Body of pancreas (tissue), 4 donors: ENCODE data around the gene POMT2. TPM values are rescaled to one million over a fixed set of nuclear protein-coding genes. Genes with fewer than 3 reads are reported as not detected.

Source experiments
- ATAC-seq: fragments of 150-250 bp; one replicate; pipeline ENCODE4 v1.9.1; 2016
- DNase-seq, 4 donors: peaks; one replicate each; pipeline ENCODE4 v3.0.0-alpha.2; 2019
- H3K27ac ChIP-seq, 4 donors: fragments of 200-600 bp; sonication (generic); 1 replicate in 3 of 4; 2 replicates in 1 of 4; pipeline versions ENCODE4 v1.5.1 to v1.6.1; 2016 to 2019; ENCODE audit warnings: mild to moderate bottlenecking in 1 of 4, mixed read lengths in 1 of 4, moderate library complexity in 1 of 4
- H3K27me3 ChIP-seq, 2 donors: fragments of 200-600 bp; sonication (generic); one replicate each; pipeline ENCODE4 v1.6.0; 2016; ENCODE audit warnings: mild to moderate bottlenecking in 1 of 2
- H3K36me3 ChIP-seq, 2 donors: fragments of 200-600 bp; sonication (generic); replicated peaks in 1 of 2; 2 replicates each; pipeline ENCODE4 v1.5.1; 2016; ENCODE audit warnings: low read depth in 2 of 2; ENCODE audit not compliant: insufficient read depth in 1 of 2
- H3K4me1 ChIP-seq: fragments of 200-600 bp; sonication (generic); one replicate; pipeline ENCODE4 v1.6.0; 2016
- H3K4me3 ChIP-seq, 2 donors: fragments of 200-600 bp; sonication (generic); 1 replicate in 1 of 2; 2 replicates in 1 of 2; pipeline ENCODE4 v1.5.1; 2016 to 2019
- H3K9me3 ChIP-seq, 3 donors: fragments of 200-600 bp; sonication (generic); 1 replicate in 2 of 3; 2 replicates in 1 of 3; pipeline ENCODE4 v1.5.1; 2016
- POLR2A ChIP-seq, 3 donors: fragments of 450-650 bp; IDR thresholded peaks; one replicate each; pipeline ENCODE4 v1.6.1; 2016; ENCODE audit warnings: antibody characterized with exemption in 3 of 3, mild to moderate bottlenecking in 2 of 3
- WGBS, 2 donors: methylation state at CpG; one replicate each; pipeline ENCODE4 v1.1.5; 2017; 5-methylcytosine and 5-hydroxymethylcytosine counted together
- intact Hi-C: fragments of 100-400 bp; cut with DNase I; formaldehyde crosslinking; loops from one replicate; pipeline ENCODE4 v1.15.1; 2023
- total RNA-seq, 2 donors: library from RNA; depleted of rRNA; stranded (reverse); fragments of >200 nt; gene quantifications; one replicate each; pipeline ENCODE4 v1.1.0, GENCODE V29; 2016
- TF ChIP-seq, protein P1 (sequence below), 7 experiments: fragments of 450-650 bp in 4 of 7; fragments of 200-600 bp in 3 of 7; sonication (generic) in 3 of 7; IDR thresholded peaks; one replicate each; pipeline ENCODE4 v1.5.1; 2016 to 2019; ENCODE audit warnings: antibody characterized with exemption in 7 of 7

POMT2 gene
- total RNA-seq, 2 donors from 2014 or later = 22.6 to 45.2 TPM

DNA sequence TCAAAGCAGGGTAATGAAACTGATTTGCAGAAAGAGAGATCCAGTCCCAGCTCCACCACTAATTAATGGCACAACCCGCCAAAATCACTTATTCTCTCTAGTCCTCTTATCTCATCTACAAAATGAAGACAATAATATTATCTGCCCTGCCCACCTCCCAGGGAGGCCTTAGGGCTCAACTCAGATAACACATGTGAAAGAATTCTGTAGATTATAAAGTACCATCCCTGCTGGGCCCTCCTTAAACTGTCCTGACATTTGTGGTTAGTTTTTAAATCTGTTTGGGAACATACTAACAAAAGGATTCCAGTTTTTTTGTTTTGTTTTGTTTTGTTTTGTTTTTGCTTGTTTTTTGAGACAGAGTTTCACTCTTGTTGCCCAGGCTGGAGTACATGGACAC, 7.3 kb downstream of the POMT2 start:
- Histone ChIP-seq H3K4me1 (peaks cover 33% of the 10 kb centered on the region), H3K9me3 (no peaks in the 10 kb centered on the region), H3K27me3 (no peaks in the 10 kb centered on the region), H3K27ac (no peak overlapping the region), H3K4me3 (no peak overlapping the region), H3K36me3 (no peaks in the 10 kb centered on the region)
- intact Hi-C loops = loop anchor here (5.0 kb wide), 1 partner anchor 149 kb away; no protein-coding TSS in a partner anchor
- WGBS, 2 donors = 56 to 59% methylated on average over 1 of the region's 1 CpG
- no peak for TF ChIP-seq POLR2A (IDR thresholded peaks at IDR 0.05)
- TF ChIP-seq, protein P1, sequence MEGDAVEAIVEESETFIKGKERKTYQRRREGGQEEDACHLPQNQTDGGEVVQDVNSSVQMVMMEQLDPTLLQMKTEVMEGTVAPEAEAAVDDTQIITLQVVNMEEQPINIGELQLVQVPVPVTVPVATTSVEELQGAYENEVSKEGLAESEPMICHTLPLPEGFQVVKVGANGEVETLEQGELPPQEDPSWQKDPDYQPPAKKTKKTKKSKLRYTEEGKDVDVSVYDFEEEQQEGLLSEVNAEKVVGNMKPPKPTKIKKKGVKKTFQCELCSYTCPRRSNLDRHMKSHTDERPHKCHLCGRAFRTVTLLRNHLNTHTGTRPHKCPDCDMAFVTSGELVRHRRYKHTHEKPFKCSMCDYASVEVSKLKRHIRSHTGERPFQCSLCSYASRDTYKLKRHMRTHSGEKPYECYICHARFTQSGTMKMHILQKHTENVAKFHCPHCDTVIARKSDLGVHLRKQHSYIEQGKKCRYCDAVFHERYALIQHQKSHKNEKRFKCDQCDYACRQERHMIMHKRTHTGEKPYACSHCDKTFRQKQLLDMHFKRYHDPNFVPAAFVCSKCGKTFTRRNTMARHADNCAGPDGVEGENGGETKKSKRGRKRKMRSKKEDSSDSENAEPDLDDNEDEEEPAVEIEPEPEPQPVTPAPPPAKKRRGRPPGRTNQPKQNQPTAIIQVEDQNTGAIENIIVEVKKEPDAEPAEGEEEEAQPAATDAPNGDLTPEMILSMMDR (IDR thresholded peaks at IDR 0.05) = no peak
- DNase-seq (no peak), ATAC-seq (no peak)

DNA sequence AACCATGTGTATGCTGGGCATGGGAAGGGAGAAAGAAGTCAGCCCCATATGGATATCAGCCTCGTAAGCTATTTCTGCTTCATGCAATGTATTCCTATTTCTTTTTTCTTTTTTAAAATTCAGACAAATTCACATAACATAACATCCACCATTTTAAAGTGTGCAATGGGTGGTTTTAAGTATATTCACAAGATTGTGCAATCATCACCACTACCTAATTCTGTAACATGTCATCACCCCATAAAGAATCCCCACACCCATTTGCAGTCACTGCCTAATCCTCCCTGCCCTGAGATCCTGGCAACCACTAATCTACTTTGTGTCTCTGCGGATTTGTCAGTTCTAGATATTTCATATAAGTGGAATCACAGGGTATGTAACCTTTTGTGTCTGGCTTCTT, 9.5 kb downstream of the POMT2 start:
- 93 to 96% methylated on average over 2 of the region's 2 CpGs for WGBS, 2 donors
- DNase-seq (no peak), ATAC-seq (no peak)
- H3K27me3 ChIP-seq = no peaks in the 10 kb centered on the region
- no peak overlapping the region for H3K4me3 ChIP-seq
- peaks cover 23% of the 10 kb centered on the region for H3K4me1 ChIP-seq
- no peak overlapping the region for H3K27ac ChIP-seq
- no peak for TF ChIP-seq POLR2A (IDR thresholded peaks at IDR 0.05)
- TF ChIP-seq, protein P1 (IDR thresholded peaks at IDR 0.05) = no peak
- intact Hi-C loops = loop anchor here (5.0 kb wide), 1 partner anchor 151 kb away; no protein-coding TSS in a partner anchor
- no peaks in the 10 kb centered on the region for H3K9me3 ChIP-seq
- H3K36me3 ChIP-seq = no peaks in the 10 kb centered on the region

DNA sequence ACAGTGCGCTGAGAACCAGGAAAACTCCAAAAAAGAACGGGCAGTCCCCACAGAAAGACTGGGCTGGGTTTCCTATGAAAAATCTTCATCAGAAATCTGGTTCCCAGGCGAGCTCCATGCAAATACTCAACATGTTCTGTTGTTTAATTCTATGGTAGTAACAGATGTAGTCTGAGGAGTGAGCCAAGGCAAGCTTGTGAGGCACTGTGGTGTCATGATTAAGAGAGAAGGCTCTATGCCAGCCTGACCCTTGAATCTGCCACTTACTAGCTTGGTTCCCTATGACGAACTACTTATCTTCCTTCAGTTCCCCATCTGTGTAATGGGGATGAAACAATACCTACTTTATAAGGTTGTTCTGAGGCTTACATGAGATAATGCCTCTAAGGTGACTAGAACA, 10.7 kb downstream of the POMT2 start:
- TF ChIP-seq, protein P1 (IDR thresholded peaks at IDR 0.05) = no peak
- TF ChIP-seq POLR2A (IDR thresholded peaks at IDR 0.05) = no peak
- no peaks in the 10 kb centered on the region for H3K9me3 ChIP-seq
- no peak for ATAC-seq
- intact Hi-C loops = loop anchor here (5.0 kb wide), 1 partner anchor 152 kb away; no protein-coding TSS in a partner anchor
- WGBS, 2 donors = 79 to 89% methylated on average over 4 of the region's 4 CpGs
- no peak for DNase-seq
- H3K4me1 ChIP-seq = peaks cover 11% of the 10 kb centered on the region
- no peaks in the 10 kb centered on the region for H3K27me3 ChIP-seq
- no peak overlapping the region for H3K27ac ChIP-seq
- no peaks in the 10 kb centered on the region for H3K36me3 ChIP-seq
- no peak overlapping the region for H3K4me3 ChIP-seq

DNA sequence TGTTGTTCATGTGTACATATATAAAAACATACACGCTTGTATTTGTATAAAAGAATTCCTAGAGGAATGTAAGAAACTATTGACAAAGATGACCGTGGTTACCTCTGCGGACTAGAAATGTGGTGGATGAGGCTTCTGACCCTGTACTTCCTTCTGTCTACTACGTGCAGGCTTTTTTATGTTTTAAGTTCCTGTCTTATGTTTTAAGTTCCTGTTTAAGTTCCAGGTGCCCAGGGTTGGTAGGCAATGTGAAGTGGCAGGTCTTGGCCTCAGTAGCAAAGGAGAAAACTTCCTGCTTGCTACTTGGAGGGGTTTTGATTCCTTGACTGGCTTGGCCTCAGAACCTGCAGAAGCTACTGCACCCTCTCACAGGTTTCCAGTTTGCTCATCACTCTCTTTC, 11.6 kb downstream of the POMT2 start:
- Histone ChIP-seq H3K27ac (no peak overlapping the region), H3K27me3 (no peaks in the 10 kb centered on the region), H3K9me3 (no peaks in the 10 kb centered on the region), H3K4me1 (peaks cover 2% of the 10 kb centered on the region), H3K4me3 (no peak overlapping the region), H3K36me3 (no peaks in the 10 kb centered on the region)
- intact Hi-C loops = no loop called here
- no peak for DNase-seq
- WGBS, 2 donors = 72 to 81% methylated on average over 4 of the region's 4 CpGs
- no peak for TF ChIP-seq POLR2A (IDR thresholded peaks at IDR 0.05)
- TF ChIP-seq, protein P1 (IDR thresholded peaks at IDR 0.05) = no peak
- ATAC-seq = no peak

DNA sequence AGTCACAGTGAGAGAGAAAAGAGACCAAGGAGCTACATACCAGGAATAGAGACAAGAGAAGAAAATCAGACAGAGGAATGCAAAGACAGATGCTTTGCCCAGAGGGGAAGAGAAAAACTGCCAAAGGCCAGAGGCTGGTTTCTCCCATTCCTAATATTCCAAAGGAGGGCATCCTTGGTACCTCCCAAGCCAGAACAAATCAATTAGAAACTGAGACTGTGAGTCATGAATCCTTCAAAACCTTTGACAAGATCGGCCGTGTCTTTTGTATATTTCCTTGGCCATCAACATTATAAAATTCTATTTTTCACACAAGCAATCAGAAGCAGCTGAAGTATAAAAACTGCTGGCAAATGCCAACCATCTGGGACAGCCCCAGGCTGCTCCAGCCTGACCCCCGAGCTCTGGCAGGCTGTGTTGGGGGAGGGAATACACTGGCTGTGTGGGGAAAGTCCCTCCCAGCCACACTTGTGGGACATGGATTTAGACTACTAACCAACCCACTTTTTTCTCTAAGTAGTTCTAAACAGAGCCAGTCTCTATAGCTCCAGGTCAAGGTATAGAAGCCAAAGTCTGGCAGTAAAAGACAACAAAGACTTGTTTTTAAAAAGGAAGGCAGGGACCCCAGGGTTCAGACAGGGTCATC, 13.7 kb downstream of the POMT2 start:
- H3K36me3 ChIP-seq = no peaks in the 10 kb centered on the region
- DNase-seq = no peak
- WGBS, 2 donors = 63 to 75% methylated on average over 3 of the region's 3 CpGs
- TF ChIP-seq, protein P1 (IDR thresholded peaks at IDR 0.05) = no peak
- no peak for TF ChIP-seq POLR2A (IDR thresholded peaks at IDR 0.05)
- intact Hi-C loops = no loop called here
- peaks cover 9% of the 10 kb centered on the region for H3K4me1 ChIP-seq
- H3K27me3 ChIP-seq = no peaks in the 10 kb centered on the region
- H3K27ac ChIP-seq = no peak overlapping the region
- ATAC-seq = no peak
- no peaks in the 10 kb centered on the region for H3K9me3 ChIP-seq
- H3K4me3 ChIP-seq = no peak overlapping the region
